GM19035 (cell line): ENCODE measurements around the gene PFN2.
"Not testable (repeated sequence)": the region's sequence is repeated elsewhere in the genome, so short reads cannot be mapped to it uniquely, and the experiment has no call there.

Experiments
- ATAC-seq: cut with Tn5 transposase; IDR thresholded peaks from one replicate; pipeline ENCODE4 v1.9.1; 2021; ENCODE audit not compliant: unreplicated experiment

The PFN2 gene, protein sequence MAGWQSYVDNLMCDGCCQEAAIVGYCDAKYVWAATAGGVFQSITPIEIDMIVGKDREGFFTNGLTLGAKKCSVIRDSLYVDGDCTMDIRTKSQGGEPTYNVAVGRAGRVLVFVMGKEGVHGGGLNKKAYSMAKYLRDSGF

DNA sequence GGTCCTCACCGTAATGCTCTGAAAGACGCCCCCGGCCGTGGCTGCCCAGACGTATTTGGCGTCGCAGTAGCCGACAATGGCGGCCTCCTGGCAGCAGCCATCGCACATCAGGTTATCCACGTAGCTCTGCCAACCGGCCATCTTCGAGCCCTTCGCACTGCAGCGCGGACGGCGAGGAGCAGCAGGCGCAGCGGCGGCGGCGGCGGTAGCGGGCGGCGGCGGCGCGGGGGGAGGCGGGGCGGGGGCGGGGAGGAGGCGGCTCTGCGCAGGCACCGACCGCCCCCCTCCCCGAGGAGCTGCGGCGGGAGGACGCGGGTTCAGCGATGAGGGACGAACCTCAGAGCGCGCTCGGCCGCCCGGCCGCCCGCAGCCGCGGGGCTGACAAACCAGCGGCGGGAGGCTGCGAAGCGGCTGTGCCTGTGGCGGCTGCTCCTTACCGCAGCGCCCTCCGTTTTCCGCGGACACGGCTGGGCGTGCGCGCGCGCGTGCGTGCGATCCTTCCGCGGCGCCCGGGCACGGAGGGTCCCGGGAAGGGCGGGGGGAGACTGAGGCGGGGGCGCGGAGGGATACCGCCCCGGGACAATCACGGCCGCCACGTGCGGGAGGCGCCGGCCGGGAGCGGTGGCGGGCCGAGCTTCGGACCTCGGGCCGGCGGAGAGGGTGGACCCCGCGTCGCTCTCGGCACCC is at the start of gene PFN2:
Gene PFN2, minus strand, starts transcription at position 180 of the 687 bp plus-strand sequence. Its CDS starts 39 bp downstream, at position 141.
- ATAC-seq = peak; percentile 50

DNA sequence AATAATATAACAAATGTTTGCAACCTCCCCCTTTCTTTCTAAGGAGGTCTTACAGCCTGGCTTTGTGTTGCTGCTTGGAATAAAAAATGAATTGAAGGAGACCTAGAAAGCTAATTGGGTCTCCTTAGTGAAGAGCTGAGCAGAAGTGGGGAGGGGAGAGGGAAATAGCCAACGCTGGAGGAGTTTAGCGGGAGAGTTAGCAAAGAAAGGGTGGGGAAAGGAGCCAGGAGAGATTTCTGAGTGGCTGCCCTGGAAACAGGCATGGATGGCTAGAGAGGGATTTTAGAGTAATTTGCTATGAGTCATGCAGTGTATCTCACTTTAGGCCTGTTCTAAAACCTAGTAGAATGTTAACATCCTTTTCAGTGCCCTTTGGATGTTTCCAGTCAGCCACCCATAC is 45.2 kb upstream of the PFN2 start:
- ATAC-seq = no peak

DNA sequence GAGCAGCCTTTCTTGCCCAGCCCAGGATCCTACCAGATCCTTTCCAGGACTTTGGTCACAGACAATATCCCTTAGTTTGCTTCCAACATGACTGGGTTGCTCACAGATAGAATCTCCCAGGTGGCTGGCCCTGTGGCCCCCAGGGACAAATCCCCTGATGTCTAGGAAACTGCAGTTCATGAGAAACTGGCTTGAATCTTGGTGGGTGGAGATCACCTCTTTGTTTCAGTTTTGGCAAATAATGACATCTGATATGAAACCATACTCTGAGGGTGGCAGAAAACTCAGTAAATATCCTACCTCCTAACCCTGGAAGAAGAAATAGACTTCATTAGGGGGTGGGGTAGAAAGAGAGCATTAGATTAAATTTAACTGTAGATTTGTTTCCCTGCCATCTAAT is 44.1 kb upstream of the PFN2 start:
- ATAC-seq = peak; percentile 73

DNA sequence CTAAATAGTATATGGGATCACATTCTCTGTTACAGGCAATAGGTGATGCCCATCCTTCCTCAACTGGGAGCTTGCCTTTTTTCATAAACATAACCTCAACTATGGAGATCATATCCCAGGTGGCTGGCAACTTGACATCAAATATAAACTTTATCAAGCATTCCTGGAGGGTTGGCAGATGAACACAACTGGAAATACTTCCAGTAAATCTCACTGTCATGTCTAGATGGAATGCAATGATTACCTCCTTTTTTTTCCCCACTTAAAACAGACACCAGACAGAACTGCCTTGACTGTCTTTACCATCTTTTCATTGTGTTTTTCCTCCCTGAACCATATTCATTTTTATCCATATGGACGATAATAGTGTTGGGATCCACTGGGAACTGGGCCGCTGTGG is 43.1 kb upstream of the PFN2 start:
- no peak for ATAC-seq

DNA sequence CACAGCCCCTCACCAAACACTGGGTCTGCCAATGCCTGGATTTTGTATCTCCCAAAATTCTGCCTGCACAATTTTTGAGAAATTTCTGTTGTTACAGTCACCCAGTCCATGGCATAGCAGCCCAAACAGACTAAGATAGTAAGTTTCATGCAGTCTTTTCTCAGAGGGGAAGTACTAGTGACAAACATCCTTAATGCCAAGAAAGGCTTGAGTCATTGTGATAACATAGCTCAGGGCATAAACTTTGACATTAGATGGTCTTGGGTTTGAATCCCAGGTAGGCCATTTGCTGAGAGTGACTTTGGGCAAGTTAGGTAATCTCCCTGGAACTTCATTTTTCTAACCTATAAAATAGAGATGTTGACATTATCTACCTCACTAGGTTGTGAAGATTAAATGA is 36.1 kb upstream of the PFN2 start:
- ATAC-seq = no peak

DNA sequence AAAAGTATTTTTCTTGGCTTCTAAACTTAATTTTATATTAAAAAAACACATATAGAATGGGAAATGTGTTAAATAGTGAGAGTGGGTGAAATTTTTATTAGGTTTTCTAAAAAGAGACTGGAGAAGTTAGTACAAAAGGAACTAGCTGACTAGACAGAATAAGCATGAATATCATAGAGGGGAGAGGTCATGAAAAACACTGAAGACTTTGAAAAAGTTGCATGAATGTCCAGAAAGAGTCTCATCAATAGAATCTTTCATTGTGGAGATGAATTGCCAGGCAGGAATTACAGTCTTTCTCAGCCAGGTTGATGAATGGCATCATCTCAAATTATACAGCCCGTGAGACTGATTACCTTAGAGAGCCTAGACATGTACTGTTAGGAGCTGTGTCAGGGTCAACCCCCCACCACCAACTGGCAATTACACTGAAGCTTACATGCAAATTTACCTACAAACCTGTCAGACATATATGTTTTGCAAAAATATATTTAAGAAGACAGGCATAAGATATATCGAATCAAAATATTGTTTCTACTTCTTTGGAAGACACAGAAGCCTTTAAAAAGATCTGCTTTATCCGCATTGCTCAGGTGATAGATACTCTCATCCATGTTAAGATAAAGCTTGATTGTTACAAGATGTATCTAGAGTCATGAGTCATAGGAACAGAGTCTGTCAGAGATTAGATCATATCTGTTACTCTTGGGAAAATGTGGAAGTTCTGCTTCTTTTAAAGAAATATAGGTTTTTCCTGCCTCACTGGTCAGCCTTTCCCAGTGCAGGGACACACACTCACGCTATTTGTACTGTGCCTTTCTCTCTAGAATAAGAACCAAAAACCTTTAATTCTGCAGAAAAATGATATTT is 34.8 kb upstream of the PFN2 start:
- no peak for ATAC-seq

DNA sequence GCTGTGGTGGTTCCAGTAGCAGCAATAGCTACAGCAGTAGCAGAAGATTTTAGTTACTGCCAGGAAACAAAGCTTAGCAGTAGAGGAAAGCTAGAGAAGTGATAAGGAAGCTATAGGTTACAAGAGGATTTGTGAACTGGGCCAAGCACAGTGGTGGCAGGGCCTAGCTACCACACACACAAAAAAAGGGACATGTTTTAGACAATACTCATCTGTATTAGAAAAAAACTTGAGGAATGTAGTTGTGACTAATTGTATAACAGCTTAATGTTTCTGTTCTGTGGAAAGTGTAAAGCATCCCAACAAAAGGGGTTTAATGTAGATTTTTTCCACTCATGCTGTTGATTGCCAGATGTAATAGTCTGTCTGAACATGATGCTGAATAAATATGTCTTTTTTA is 29.9 kb upstream of the PFN2 start:
- ATAC-seq = no peak

DNA sequence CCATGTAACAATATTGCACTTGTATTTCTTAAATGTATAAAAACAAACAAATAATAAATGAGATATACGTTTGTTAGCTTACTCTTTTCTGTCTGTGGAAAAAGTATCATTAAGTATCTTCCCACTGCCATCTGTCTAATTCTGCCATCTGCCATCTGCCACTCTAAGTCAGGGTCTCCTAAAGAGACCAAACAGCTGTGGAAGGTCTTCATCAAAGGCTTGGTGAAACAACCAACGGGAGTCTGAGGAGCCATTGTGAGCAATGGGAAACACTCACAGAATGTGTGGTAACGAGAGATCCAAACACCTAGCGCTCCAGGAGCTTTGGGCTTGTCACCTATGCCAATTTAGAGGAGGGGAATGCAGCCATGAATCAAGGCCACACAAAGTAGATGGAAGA is 28.7 kb upstream of the PFN2 start:
- no peak for ATAC-seq

DNA sequence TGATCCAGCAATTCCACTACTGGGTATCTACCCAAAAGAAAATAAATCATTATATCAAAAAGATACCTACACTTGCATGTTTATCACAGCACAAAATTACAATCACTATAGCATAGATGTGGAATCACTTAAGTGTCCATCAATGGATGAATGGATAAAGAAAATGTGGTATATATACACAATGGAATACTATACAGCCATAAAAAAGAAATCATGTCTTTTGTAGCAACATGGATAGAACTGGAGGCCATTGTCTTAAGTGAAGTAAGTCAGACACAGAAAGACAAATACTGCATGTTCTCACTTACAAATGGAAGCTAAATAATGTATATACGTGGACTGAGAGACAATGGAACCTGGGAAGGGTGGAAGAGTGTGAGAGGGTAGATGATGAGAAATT is 28.3 kb upstream of the PFN2 start:
- ATAC-seq = no peak

DNA sequence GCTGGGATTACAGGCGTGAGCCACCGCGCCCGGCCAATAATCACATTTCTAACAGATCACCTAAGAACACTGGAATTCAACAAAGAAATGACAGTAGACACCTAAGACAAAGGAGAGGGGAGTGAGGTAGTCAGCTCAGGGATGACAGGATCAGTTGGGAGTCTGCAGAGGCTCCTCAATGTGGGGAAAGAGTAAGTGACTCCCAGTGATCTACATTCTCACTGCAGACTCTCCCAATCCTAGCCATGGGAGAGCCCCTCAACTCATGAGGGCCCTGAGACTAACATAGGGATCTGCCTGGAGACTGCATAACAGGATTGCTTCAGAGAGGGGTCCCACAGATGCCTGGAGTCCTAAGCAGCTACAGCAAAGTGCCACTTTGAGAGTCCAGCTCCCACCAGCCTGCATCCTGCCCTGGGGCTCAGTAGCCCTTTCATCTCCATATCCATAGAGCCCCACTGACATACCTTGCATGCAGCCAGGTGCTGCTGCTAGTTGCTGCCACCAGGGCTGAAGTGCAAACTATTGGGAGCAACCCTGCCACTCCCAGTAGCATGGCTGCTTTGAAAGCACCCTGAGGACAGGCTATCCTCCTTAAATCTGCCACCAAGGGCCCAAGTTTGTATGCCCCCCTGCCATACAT is 21.8 kb upstream of the PFN2 start:
- no peak for ATAC-seq

DNA sequence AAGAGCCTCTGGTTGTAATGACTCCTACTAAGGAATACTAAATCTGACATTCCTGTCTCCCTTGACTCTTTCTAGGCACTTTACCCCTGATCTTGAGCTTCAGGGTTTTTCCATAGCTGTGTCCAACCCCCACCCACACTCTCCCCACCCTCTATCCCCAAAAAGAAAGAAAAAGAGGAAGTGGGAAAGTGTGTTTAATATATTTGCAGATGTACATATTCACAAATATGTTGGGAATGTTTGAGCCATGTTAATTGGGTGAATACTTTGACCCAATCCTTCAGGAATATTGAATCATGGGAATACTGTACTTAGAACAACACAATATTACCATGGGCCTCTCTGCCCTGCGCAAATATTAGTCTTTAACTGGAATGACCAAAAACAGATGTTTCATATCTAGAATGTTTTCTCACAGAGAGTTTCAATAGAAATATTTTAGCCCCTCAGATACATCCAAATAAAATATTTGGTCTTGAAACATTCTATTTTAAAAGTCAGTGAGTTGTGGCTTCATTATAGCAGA is 19.8 kb upstream of the PFN2 start:
- ATAC-seq = no peak

DNA sequence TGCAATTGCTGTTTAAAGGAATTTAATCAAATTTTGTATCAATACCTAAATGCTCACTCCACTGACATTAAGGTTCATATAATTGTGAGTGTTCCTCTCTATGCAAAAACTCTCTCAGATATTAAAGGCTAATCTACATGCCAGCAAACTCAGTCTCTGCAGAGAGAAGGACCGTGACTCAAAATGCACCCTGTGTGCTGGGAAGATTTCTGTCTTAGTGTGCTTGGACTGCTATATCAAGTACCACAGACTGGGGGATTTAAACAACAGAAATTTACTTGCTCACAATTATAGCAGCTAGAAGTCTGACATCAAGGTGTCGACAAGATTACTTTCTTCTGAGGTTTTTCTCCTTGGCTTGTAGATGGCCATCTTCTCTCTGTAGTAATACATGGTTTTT is 18.6 kb upstream of the PFN2 start:
- ATAC-seq = no peak

DNA sequence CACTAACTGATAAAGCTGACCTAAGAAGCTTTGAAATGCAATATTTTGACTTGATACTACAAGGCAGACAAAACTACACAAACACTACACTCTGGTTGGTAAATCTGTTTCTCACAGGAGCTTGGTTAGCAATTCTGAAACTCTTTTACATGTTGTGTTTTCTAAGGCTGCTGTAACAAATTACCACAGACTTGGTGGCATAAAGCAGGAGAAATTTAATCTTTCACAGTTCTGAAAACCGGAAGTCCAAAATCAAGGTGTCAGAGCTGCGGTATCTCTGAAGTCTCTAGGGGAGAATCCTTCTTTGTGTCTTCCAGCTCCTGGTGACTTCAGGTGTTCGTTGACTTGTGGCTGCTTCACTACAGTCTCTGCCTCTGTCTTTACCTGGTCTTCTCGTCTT is 12.9 kb upstream of the PFN2 start:
- no peak for ATAC-seq

DNA sequence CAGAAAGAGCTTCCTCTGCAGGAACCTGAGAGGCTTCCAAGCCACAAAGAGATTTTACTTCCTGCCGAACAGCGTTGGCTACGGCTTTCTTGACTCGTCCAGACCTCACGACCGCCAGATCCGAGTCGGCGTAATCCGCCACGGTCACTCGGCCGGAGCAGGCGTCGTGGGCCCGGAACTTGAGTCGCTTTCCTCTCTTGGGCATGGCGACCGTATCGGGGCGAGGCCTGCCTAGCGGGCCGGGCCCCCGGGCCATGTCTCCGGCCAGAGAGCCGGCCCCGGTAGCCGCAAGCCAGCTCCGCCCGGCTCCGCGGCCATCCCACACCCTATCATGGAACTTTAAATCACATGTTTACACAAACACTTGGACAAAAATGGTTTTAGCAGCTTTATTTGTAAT is 12.4 kb upstream of the PFN2 start:
- ATAC-seq = not testable (repeated sequence)

DNA sequence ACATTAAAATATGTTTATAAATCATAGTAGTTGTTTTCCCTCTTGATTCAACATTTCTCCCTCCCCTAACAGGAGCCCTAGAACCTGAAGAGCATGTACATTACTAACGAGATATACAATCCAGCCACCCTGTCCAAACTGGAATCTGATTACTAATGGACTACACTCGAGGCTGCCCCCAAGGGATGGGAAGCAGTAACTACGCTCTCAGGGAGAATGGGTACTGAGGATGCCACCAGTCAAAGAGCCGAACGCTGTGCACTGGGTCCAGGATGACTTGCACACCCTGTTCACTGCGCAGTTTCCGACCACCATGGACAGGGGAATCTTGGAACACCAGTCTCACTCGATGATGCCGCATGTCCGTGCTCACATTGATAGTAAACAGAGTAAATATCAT is 11.3 kb upstream of the PFN2 start:
- ATAC-seq = not testable (repeated sequence)

DNA sequence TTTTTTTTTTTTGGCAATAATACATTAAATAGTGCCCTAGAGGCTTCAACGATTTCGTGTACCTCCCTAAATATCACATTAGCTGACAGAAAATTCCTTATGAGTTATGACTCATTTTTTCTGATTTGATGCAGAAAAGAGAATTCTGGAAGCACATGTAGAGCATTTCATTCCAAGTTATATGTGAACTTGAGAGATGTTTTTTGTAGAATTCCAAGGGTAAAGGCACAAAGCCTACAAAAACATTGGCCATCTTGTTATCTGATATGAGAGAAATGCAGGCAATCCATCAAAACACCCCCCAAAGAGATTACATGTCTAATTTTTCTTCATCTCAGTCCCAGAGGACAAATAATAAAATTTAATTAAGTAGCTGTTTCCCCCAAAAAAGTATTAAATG is 6.7 kb upstream of the PFN2 start:
- ATAC-seq = no peak

DNA sequence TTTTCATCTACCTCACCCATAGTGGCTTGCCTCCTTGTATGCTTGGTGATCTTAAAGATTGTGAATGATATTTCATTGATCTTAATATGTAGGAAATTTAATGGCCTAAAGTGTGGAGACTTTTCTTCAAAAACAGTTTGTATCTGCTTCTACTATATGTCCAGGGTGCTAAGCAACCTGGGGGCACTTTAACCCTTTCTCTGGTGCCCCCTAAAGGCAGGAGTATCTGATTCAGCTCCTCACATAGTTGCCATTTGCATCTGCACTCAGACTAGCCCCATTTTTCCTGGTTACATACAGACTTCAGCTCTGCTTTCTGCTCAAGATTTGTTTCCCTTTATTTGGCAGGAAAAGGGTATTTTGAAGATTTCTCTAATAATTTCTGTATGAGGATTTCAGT is 5.2 kb upstream of the PFN2 start:
- no peak for ATAC-seq

DNA sequence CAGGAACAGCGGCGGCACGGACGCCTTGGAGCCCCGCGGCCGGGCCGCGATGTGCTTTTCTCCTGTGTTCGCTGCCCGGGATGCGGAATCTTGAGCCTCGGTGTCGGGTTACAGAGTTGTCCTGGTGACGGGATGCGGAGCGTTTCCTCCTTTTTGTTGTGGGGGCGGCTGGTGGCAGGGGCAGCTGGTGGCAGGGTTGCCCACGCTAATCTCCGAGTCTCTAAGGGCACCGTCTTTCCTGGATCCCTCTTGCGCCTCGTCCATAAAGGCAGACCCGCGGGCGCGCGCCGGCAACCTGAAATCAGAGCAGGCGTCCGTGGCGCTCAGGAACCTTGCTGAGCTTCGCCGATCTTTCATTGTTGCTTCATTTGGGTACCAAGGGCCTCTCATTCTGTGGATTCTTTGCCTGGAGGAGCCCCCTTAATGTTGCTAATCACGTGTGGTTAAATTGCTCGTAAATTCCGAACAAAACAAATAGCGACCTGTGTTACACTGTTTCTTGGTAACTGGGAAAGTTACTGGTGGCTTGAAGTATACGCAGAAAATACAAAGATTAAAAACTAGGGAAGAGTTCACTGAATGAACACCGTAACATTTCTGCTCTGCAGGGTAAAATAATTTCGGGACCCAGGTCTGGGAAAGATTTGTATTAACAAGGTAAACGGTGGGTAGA is 844 bp upstream of the PFN2 start:
- peak; percentile 6 for ATAC-seq

DNA sequence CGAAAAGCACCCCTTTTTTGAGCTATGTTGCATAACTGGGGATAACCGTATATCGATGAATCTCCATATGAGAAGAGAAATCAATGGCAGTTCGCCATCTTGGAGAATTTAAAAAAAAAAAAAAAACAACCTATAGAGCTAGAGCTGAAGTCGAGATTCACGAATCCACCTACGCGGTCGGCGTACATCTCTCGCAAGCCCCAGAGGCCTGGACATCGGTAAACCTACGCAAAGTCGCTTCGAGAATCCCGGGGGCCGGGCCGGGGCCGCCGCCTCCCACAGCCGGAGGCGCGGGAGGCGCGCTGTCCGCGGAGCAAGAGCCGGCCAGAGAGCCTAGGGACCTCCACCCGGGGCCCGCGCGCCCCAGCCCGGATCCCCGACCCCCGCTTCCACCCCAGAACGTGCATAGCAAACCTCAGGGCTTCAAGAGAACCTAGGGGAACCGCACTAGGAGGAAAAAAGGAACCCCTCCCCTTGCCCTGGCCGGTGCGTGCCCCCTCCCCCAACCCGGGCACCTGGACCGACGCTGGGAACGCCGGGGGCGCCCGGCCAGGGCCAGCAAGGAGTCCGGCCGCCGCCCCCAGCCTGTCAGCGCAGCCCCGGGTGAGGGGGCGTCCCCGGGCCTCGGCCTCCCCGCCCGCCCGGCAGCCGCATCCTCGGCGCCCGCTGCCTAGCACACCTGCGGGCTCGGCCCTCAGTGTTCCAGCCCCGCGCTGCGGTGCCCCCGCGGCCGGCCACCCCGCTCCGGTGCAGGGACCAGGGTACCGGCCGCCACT is 567 bp downstream of the PFN2 start:
- peak; percentile 72 for ATAC-seq
